DMS153 (cell line): ENCODE results near the gene C11orf71.

ENCODE experiments used
- DNase-seq: peaks from one replicate; lab custom pipeline; 2025; lab: John Stamatoyannopoulos, UW

The C11orf71 gene

DNA sequence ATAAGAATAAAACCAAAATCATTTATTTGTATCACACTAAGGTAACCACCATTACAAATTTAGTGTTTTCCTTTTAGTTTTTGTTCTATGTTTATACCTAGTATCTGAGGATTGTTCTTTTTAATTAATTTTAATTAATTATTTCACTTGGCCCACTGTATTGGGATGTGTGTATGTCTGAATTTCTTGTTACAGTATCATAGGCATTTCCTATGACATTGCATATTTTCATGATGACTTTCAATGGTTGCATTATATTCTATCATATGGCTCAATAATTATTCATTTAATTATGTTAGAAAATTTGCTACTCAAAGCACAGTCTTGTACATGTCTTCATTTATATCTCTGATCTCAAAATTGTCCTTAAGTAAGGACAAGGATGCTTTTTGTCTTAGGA, 41.0 kb downstream of the C11orf71 start:
- no peak for DNase-seq

DNA sequence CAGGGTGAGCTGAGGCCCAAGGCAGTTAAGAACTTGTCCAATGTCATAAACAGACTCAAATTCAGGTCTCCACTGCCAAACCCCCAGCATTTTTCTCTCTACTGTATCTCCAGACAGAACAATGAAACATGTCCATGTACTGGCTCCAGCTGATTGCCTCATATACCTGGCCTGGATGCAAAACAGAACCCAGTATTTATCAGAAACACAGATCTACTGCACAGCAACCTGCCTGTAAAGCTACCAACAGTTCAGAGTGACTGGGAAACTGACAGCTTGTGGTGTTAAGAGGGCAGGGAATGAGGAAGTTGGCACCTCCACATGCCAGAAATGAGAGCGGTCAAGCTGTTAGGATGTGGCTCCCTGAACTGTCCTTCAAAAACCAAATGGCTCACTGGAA, 41.6 kb downstream of the C11orf71 start:
- no peak for DNase-seq

DNA sequence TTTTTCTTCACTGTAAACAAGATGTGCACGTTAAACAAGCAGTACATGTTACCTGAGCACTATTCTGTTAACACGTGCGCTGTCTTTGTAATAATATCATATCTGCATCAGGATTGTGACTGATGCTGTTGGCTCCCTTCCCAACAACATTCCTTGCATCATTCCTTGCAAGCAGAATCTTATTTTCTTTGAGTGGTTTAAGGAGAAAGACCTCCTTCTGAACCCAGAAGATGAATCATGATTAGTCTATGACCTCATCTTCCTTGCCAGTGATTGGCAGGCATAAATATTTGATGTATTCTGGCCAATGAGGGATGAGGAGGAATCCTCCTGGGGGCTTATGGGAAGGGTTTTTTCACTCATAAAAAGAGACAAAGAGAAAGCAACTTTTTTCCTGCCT, 46.2 kb downstream of the C11orf71 start:
- no peak for DNase-seq

DNA sequence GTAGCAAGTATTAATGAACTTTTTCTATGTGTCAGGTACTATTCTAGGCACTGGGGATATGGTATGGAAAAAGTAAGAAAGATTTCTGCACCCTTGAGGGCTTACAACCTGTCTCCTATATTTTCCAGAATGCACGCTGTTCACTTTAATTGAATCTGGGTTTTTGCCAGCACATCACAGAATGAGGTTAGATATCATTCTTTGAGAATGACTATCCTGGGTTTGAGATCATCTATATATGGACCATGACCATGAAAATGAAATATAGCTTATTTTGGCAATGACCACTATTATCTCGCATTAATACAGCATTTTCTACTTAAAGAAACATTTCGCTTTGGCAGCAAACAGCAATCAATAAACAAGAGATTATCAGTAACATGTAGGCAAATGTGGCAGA, 46.9 kb downstream of the C11orf71 start:
- DNase-seq, result no peak

DNA sequence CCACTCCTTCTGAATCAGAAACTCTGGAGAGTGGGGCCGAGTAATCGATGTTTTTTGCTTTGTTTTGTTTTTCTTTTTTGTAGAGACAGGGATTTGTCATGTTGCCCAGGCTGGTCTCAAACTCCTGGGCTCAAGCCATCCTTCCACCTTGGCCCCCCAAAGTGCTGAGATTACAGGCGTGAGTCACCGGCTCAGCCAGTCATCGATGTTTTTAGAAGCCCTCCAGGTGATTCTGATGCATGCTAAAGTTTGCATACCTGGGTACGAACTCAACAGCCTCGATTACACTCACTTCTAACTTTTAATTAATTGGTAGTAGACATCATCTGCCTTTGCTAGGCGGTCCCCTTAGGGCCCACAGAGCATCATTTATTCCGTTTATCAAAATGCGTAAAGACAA, 50.3 kb downstream of the C11orf71 start:
- DNase-seq, result no peak
